Suppressor macrophage treated with lipopolysaccharide for 1 hour (primary cell): ENCODE results near the gene PHACTR3.

ENCODE experiments used
- DNase-seq, 3 donors: peaks; one replicate each; pipeline ENCODE4 v3.0.0-alpha.2; 2020 to 2022

The PHACTR3 gene

DNA sequence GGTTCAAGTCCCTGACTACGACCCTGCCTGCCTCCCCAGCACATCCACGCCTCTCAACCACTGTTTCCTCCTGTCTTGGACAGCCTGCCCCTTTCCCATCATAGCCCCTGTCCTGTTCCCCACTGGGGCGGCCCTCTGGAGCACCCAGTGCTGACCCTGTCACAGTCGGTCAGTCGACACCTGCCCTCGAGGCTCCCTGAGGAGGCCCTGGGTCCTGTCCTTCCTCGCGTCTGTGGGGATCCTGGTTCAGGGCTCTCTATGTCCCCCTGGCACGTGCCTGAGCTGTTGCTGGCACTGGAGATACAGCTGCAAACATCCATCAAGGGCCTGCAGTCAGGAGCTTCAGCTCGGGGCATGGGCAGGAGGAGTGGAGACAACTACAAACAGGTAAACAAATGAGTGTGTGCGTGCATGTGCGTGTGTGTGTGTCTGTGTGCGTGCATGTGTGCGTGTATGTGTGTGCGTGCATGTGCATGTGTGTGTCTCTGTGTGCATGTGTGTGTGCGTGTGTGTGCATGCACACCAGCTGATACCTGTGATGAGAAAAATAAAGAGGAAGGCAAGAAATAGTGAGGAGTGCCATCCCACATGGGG is 132.8 kb downstream of the PHACTR3 start:
- no peak for DNase-seq

GRCh38 chr20:59737816-59738215 is 133.5 kb downstream of the PHACTR3 start:
- DNase-seq = no peak

GRCh38 chr20:59738851-59739250 is 134.5 kb downstream of the PHACTR3 start:
- no peak for DNase-seq

- DNase-seq = no peak
These were observed 136.3 kb downstream of the PHACTR3 start for GRCh38 chr20:59740621-59741020.

GRCh38 chr20:59741073-59741472 is 136.7 kb downstream of the PHACTR3 start:
- no peak for DNase-seq

DNA sequence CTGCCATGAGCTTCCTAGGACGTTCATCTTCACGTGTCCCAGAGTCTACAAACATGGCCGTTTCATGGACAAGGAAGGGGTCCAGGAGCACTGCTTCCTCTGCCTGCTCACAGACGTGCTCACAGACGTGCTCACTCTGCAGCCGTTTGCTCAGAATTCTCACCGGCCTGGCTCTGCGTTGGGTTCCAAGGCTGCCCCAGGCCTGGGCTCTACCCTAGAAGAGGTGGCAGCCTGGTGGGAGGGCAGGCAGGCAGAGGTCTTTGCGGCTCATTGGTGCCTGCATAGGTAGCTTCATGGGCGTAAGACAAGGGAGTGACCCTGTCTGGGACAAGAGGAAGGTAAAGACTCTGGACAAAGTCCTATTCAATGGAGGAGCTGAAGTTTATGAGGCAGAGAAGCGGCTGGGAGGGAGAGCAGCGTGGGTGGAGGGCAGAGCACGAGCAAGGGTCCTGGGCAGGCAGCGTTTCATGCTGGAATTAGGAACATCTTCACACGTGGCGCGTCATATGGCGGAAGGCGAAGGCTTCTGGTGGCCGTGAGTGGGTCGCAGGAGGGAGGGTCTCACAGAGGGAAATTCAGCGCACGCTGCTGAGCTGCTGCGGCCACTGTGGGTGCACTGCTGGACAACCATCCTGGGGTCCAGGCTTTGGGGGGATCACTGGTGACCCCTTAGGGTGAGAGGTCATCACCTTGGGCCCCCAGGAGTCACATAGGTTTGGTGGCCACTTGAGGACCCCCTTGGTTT is 138.2 kb downstream of the PHACTR3 start:
- no peak for DNase-seq

DNA sequence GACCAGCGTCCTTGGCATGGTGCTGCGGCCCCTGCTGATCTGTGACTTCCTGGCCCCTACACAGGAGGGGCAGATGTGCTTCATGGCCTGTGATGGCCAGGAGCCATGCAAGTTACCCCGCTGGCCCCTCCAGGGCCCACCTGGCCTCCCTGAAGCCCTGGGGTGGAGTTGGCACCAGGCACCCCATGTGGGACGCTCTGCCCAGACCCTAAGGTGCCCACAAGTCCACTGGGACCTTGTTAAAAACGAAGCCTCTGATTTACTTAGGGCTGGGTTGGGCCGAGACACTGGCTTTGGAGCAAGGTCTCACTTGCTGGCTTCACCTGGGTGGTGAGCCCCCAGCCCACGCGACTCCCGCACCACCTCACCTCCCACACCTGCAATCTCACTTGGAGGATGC is 139.0 kb downstream of the PHACTR3 start:
- DNase-seq = no peak

DNA sequence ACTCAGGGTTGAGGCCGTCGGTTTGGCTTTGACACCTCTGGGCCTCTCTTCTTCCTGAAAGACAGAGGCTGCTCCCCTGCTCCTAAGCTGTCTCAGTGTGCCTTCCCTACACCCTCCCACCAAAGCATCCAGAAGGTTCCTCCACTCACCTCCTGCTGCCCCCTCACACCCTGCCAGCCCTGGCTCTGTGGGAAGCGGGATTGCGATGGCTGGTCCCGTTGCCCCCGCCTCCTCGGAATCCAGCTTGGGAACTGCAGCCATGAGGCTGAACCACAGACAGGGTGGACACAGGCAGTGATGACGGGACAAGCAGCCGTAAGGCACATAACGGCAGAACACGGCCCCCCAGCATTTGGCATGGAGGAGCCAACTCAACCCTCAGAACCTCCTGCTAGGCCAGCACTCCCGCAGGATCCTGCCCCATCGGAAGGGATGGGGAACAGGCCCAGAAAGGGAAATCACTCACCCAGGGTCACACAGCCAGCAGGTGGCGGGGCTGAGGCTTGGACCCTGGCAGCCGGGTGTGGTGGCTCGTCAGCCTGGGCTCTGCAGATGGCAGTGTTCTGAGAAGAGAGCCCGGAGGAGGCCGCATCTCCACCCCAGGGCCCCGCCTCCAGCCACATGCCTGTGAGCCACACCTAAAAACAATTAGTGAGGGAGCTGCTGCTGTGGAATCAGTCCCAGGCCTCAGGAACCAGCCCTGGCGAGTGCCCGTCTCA is 139.6 kb downstream of the PHACTR3 start:
- DNase-seq = peak in 1 of 3 donors; percentile 24

DNA sequence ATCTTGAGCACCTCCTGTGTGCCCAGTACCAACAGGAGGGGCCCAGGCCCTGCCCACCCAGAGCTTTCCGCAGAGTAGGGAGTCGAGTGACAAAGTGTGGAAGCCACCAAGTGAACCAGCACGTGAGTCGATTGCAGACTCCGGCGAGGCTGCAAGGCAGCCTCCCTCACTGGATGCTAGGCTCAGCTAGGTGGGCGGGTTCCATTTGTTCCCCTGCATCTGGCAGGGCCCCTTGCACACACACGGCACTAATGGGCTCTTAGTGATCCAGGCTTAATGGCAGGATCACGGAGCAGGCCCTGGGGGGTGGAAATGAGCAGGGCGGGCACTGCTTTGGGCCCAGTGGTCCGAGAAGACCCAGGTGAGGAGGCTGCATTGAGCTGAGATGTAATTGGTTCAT is 140.4 kb downstream of the PHACTR3 start:
- DNase-seq = no peak

GRCh38 chr20:59745201-59745600 is 140.9 kb downstream of the PHACTR3 start:
- DNase-seq = no peak

- DNase-seq = no peak
These were observed 141.4 kb downstream of the PHACTR3 start for GRCh38 chr20:59745716-59746115.

- DNase-seq = no peak
These were observed 141.8 kb downstream of the PHACTR3 start for GRCh38 chr20:59746155-59746554.

GRCh38 chr20:59747671-59748515 is 143.6 kb downstream of the PHACTR3 start:
- no peak for DNase-seq

GRCh38 chr20:59748619-59749191 is 144.4 kb downstream of the PHACTR3 start:
- no peak for DNase-seq

GRCh38 chr20:59749301-59749700 is 145.0 kb downstream of the PHACTR3 start:
- no peak for DNase-seq

- DNase-seq = no peak
These were observed 146.0 kb downstream of the PHACTR3 start for GRCh38 chr20:59750209-59750840.

- DNase-seq = peak; percentile 83 to 93 (median 89)
These were observed 146.9 kb downstream of the PHACTR3 start for GRCh38 chr20:59751075-59751711.

DNA sequence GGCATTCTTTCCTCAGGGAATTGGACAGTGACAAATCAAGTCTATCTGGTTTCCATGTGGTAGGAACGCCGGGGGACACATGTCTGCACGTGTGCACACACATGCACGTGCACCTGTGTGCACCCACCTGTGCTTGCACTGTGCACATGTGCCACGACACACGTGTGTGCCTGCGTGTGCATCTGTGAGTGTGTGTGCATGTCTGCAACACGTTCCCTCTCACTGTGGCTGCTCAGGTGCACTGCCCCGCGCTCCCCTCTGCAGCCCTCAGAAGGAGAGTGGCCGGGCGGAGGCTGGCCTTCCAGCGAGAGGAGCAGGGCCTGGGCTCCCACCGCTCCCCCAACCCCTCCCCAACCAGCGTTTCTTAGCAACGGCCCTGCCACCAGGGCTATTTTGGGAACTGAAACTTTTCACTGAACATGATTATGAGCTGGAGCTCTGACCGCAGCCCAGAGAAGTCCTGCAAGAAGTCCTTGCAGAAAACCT is 147.8 kb downstream of the PHACTR3 start:
- peak; percentile 82 to 89 (median 84) for DNase-seq

- peak; percentile 63 to 70 (median 65) for DNase-seq
These were observed 148.5 kb downstream of the PHACTR3 start for GRCh38 chr20:59752704-59753460.

DNA sequence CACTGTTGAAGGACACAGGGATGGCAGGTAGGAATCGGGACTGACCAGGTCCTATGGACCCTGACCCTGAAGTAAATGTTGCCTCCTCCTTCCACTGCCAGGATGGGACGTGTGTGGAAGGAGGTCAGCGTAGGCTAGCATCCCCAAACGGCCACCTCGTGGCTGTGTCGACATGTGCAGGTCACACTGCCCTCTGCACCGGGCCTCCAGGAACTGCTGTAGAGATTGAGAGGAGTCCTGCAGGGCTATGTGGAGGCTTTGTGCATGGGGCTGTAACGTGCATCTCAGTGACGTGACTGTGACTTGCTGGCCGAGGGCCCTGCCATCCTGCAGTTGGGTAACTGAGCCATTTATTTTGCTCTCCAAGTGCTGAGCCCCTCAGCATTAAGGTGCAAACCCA is 149.5 kb downstream of the PHACTR3 start:
- DNase-seq = no peak

GRCh38 chr20:59754551-59754950 is 150.2 kb downstream of the PHACTR3 start:
- DNase-seq = no peak
